Measurements from ENCODE around the gene CSTB.

CSTB gene

DNA sequence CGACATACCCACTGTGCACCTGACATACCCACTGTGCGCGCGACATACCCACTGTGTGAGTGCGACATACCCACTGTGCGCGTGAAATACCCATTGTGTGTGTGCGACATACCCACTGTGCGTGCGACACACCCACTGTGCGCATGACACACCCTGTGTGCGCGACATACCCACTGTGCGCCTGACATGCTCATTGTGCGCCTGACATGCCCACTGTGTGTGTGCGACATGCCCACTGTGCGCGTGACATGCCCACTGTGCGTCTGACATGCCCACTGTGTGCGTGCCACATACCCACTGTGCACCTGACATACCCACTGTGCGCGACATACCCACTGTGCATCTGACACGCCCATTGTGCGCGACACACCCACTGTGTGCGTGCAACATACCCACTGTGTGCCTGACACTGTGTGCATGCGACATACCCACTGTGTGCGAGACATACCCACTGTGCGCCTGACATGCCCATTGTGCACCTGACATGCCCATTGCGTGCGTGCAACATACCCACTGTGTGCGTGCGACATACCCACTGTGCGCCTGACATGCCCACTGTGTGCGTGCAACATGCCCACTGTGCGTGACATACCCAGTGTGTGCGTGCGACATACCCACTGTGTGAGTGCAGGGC, 10.8 kb upstream of the CSTB start:
- no peak overlapping the region for H4K8ac ChIP-seq (ENCODE audit: low read depth, low read length)
- H3K4me1 ChIP-seq (ENCODE audit: control insufficient read depth in 2 of 2, insufficient read depth in 1 of 2, low read depth in 1 of 2, low read length in 2 of 2): peaks cover 4 to 9% of the 10 kb centered on the region in 2 donors
- H3K36me3 ChIP-seq (replicated peaks in 1 of 2; ENCODE audit: control insufficient read depth in 2 of 2, insufficient read depth in 2 of 2, low read length in 2 of 2): peaks cover 6 to 15% of the 10 kb centered on the region in 2 donors
- no peak overlapping the region for H3K4me2 ChIP-seq (ENCODE audit: insufficient read depth, low read length, poor library complexity, severe bottlenecking)
- no peak overlapping the region for H3K4ac ChIP-seq (ENCODE audit: low read length)
- H2BK5ac ChIP-seq (ENCODE audit: low read length): no peak overlapping the region
- H3K9me3 ChIP-seq (replicated peaks in 1 of 2; ENCODE audit: control insufficient read depth in 2 of 2, insufficient read depth in 1 of 2, low read depth in 1 of 2, low read length in 2 of 2): peaks cover 0 to 8% of the 10 kb centered on the region in 2 donors
- H4K91ac ChIP-seq (ENCODE audit: low read depth, low read length, poor library complexity): peak overlapping the region; percentile 73
- peak overlapping the region; percentile 41 for H3K18ac ChIP-seq (ENCODE audit: low read length)
- H3K9ac ChIP-seq (ENCODE audit: low read depth, low read length, poor library complexity): peak overlapping the region; percentile 45
- H2AFZ ChIP-seq (ENCODE audit: low read length): no peak overlapping the region
- H3K27me3 ChIP-seq (ENCODE audit: control insufficient read depth in 3 of 3, insufficient read depth in 3 of 3, low read depth in 1 of 3, low read length in 3 of 3): no peaks in the 10 kb centered on the region
- H3K4me3 ChIP-seq (ENCODE audit: low read length in 2 of 2): peak overlapping the region in 1 of 2 donors; percentile 3
- peak overlapping the region; percentile 19 for H2BK12ac ChIP-seq (ENCODE audit: low read length)
- no CpG with 5 or more reads among the region's 38 CpGs for WGBS, 2 donors (ENCODE audit: extremely low coverage in 2 of 2, insufficient read length in 2 of 2, insufficient replicate concordance in 1 of 2)
- H3K23ac ChIP-seq (ENCODE audit: low read depth, low read length, poor library complexity): peak overlapping the region; percentile 82
- H2BK120ac ChIP-seq (ENCODE audit: low read depth, low read length): no peak overlapping the region
- H3K79me1 ChIP-seq (ENCODE audit: low read depth, low read length): peaks cover 7% of the 10 kb centered on the region
- no peak for DNase-seq (ENCODE audit: low spot score)
- no peak overlapping the region for H2AK5ac ChIP-seq (ENCODE audit: low read depth, low read length)
- no peak overlapping the region for H3K27ac ChIP-seq (replicated peaks; ENCODE audit: low read length)
- H2BK15ac ChIP-seq (ENCODE audit: low read length): no peak overlapping the region
- H3K14ac ChIP-seq (ENCODE audit: low read length): peak overlapping the region; percentile 56

DNA sequence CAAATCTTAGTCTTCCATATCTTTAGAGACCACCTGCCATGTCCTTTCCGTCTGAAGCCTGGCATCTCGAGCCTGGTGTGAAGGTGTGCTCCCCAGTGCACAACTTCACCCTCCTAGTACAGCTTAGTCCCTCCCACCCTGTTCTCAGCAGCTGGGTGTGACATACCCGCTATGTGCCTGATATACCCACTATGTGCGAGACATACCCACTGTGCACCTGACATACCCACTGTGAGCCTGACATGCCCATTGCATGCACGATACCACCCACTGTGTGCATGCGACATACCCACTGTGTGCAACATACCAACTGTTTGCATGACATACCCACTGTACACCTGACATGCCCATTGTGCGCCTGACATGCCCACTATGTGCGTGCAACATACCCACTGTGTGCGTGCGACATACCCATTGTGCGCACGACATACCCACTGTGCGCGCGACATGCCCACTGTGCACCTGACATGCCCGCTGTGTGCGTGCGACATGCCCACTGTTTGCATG, 10.2 kb upstream of the CSTB start:
- Histone ChIP-seq H3K23ac (ENCODE audit: low read depth, low read length, poor library complexity) (peak overlapping the region; percentile 82), H2BK5ac (ENCODE audit: low read length) (no peak overlapping the region), H3K4ac (ENCODE audit: low read length) (no peak overlapping the region), H3K27ac (replicated peaks; ENCODE audit: low read length) (no peak overlapping the region), H2BK120ac (ENCODE audit: low read depth, low read length) (no peak overlapping the region), H3K79me1 (ENCODE audit: low read depth, low read length) (peaks cover 7% of the 10 kb centered on the region), H4K91ac (ENCODE audit: low read depth, low read length, poor library complexity) (no peak overlapping the region), H2BK12ac (ENCODE audit: low read length) (no peak overlapping the region), H3K4me3 (ENCODE audit: low read length in 2 of 2) (peak overlapping the region in 1 of 2 donors; percentile 3), H3K4me2 (ENCODE audit: insufficient read depth, low read length, poor library complexity, severe bottlenecking) (no peak overlapping the region), H2AK5ac (ENCODE audit: low read depth, low read length) (no peak overlapping the region), H3K9ac (ENCODE audit: low read depth, low read length, poor library complexity) (peak overlapping the region; percentile 45), H3K27me3 (ENCODE audit: control insufficient read depth in 3 of 3, insufficient read depth in 3 of 3, low read depth in 1 of 3, low read length in 3 of 3) (no peaks in the 10 kb centered on the region), H2BK15ac (ENCODE audit: low read length) (no peak overlapping the region), H4K8ac (ENCODE audit: low read depth, low read length) (no peak overlapping the region), H3K4me1 (ENCODE audit: control insufficient read depth in 2 of 2, insufficient read depth in 1 of 2, low read depth in 1 of 2, low read length in 2 of 2) (peaks cover 4 to 9% of the 10 kb centered on the region in 2 donors), H3K18ac (ENCODE audit: low read length) (no peak overlapping the region), H3K14ac (ENCODE audit: low read length) (no peak overlapping the region), H3K9me3 (replicated peaks in 1 of 2; ENCODE audit: control insufficient read depth in 2 of 2, insufficient read depth in 1 of 2, low read depth in 1 of 2, low read length in 2 of 2) (peaks cover 0 to 8% of the 10 kb centered on the region in 2 donors), H2AFZ (ENCODE audit: low read length) (no peak overlapping the region), H3K36me3 (replicated peaks in 1 of 2; ENCODE audit: control insufficient read depth in 2 of 2, insufficient read depth in 2 of 2, low read length in 2 of 2) (peaks cover 2 to 10% of the 10 kb centered on the region in 2 donors)
- DNase-seq (ENCODE audit: low spot score): no peak
- no CpG with 5 or more reads among the region's 18 CpGs for WGBS, 2 donors (ENCODE audit: extremely low coverage in 2 of 2, insufficient read length in 2 of 2, insufficient replicate concordance in 1 of 2)

DNA sequence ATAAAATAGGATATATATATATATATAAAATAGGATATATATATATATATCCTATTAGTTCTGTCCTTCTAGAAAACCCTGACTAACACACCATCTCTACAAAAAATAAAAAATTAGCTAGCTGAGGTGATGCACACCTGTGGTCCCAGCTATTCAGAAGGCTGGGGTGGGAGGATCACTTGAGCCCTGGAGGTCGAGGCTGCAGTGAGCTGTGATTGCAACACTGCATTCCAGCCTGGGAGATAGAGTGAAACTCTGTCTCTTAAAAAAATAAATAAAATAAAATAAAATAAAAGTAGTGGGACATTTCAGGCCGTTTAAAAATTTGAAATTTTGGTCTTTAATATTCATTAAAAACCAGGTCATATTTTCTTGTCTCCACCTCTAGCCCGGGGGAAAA, 9.0 kb upstream of the CSTB start:
- H3K79me1 ChIP-seq (ENCODE audit: low read depth, low read length): peaks cover 6% of the 10 kb centered on the region
- no peak overlapping the region for H3K14ac ChIP-seq (ENCODE audit: low read length)
- no peaks in the 10 kb centered on the region for H3K36me3 ChIP-seq (replicated peaks in 1 of 2; ENCODE audit: control insufficient read depth in 2 of 2, insufficient read depth in 2 of 2, low read length in 2 of 2)
- no CpG with 5 or more reads among the region's 3 CpGs for WGBS, 2 donors (ENCODE audit: extremely low coverage in 2 of 2, insufficient read length in 2 of 2, insufficient replicate concordance in 1 of 2)
- H3K4me2 ChIP-seq (ENCODE audit: insufficient read depth, low read length, poor library complexity, severe bottlenecking): no peak overlapping the region
- H4K8ac ChIP-seq (ENCODE audit: low read depth, low read length): no peak overlapping the region
- H3K27me3 ChIP-seq (ENCODE audit: control insufficient read depth in 3 of 3, insufficient read depth in 3 of 3, low read depth in 1 of 3, low read length in 3 of 3): no peaks in the 10 kb centered on the region
- no peak overlapping the region for H3K9ac ChIP-seq (ENCODE audit: low read depth, low read length, poor library complexity)
- no peak overlapping the region for H2AFZ ChIP-seq (ENCODE audit: low read length)
- H2BK5ac ChIP-seq (ENCODE audit: low read length): no peak overlapping the region
- no peak for DNase-seq (ENCODE audit: low spot score)
- H2BK15ac ChIP-seq (ENCODE audit: low read length): no peak overlapping the region
- no peak overlapping the region for H2BK12ac ChIP-seq (ENCODE audit: low read length)
- no peak overlapping the region for H4K91ac ChIP-seq (ENCODE audit: low read depth, low read length, poor library complexity)
- no peak overlapping the region for H3K18ac ChIP-seq (ENCODE audit: low read length)
- H2BK120ac ChIP-seq (ENCODE audit: low read depth, low read length): no peak overlapping the region
- no peak overlapping the region for H2AK5ac ChIP-seq (ENCODE audit: low read depth, low read length)
- H3K9me3 ChIP-seq (replicated peaks in 1 of 2; ENCODE audit: control insufficient read depth in 2 of 2, insufficient read depth in 1 of 2, low read depth in 1 of 2, low read length in 2 of 2): peaks cover 0 to 8% of the 10 kb centered on the region in 2 donors
- H3K23ac ChIP-seq (ENCODE audit: low read depth, low read length, poor library complexity): no peak overlapping the region
- H3K27ac ChIP-seq (replicated peaks; ENCODE audit: low read length): no peak overlapping the region
- no peak overlapping the region for H3K4ac ChIP-seq (ENCODE audit: low read length)
- no peak overlapping the region for H3K4me3 ChIP-seq (ENCODE audit: low read length in 2 of 2)
- peaks cover 1 to 2% of the 10 kb centered on the region in 2 donors for H3K4me1 ChIP-seq (ENCODE audit: control insufficient read depth in 2 of 2, insufficient read depth in 1 of 2, low read depth in 1 of 2, low read length in 2 of 2)

DNA sequence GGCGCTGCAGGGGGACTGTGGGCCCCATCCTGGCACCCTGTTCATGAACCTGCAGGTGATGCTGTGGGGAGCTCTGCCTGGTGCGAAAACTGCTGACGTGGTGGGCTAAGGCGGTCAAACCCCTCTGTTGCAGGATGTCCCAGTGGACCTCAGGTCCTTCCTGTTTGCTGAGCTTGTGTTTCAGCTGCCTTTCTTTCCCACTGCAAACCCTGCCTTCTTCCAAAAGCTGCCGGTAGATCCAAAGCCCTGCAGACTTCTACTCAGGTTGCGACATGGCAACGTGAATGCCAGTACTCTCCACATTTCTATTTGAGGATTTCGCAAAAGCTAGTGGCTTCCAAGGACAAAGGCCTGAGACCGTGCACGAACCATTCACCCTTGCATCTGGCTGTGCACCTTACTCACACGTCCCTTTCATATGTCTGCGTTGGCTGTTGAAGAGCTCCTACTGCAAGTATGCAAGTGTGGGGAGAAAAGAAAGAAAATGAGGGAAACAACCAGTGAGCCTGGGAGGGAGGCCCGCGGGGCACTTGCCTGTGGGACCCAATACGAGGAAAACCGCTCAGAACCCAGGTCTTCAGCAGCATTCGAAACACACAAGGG, 7.1 kb upstream of the CSTB start:
- Histone ChIP-seq H2AK5ac (ENCODE audit: low read depth, low read length) (no peak overlapping the region), H4K91ac (ENCODE audit: low read depth, low read length, poor library complexity) (no peak overlapping the region), H3K27ac (replicated peaks; ENCODE audit: low read length) (no peak overlapping the region), H3K4ac (ENCODE audit: low read length) (no peak overlapping the region), H2BK12ac (ENCODE audit: low read length) (no peak overlapping the region), H3K9me3 (replicated peaks in 1 of 2; ENCODE audit: control insufficient read depth in 2 of 2, insufficient read depth in 1 of 2, low read depth in 1 of 2, low read length in 2 of 2) (peaks cover 0 to 8% of the 10 kb centered on the region in 2 donors), H3K79me1 (ENCODE audit: low read depth, low read length) (no peaks in the 10 kb centered on the region), H3K18ac (ENCODE audit: low read length) (no peak overlapping the region), H3K4me2 (ENCODE audit: insufficient read depth, low read length, poor library complexity, severe bottlenecking) (no peak overlapping the region), H3K14ac (ENCODE audit: low read length) (no peak overlapping the region), H3K27me3 (ENCODE audit: control insufficient read depth in 3 of 3, insufficient read depth in 3 of 3, low read depth in 1 of 3, low read length in 3 of 3) (no peaks in the 10 kb centered on the region), H2AFZ (ENCODE audit: low read length) (peak overlapping the region; percentile 29), H3K4me3 (ENCODE audit: low read length in 2 of 2) (no peak overlapping the region), H3K4me1 (ENCODE audit: control insufficient read depth in 2 of 2, insufficient read depth in 1 of 2, low read depth in 1 of 2, low read length in 2 of 2) (peaks cover 3 to 6% of the 10 kb centered on the region in 2 donors), H3K23ac (ENCODE audit: low read depth, low read length, poor library complexity) (no peak overlapping the region), H3K9ac (ENCODE audit: low read depth, low read length, poor library complexity) (no peak overlapping the region), H4K8ac (ENCODE audit: low read depth, low read length) (no peak overlapping the region), H2BK5ac (ENCODE audit: low read length) (no peak overlapping the region), H3K36me3 (replicated peaks in 1 of 2; ENCODE audit: control insufficient read depth in 2 of 2, insufficient read depth in 2 of 2, low read length in 2 of 2) (no peaks in the 10 kb centered on the region), H2BK15ac (ENCODE audit: low read length) (no peak overlapping the region), H2BK120ac (ENCODE audit: low read depth, low read length) (no peak overlapping the region)
- no CpG with 5 or more reads among the region's 17 CpGs for WGBS, 2 donors (ENCODE audit: extremely low coverage in 2 of 2, insufficient read length in 2 of 2, insufficient replicate concordance in 1 of 2)
- DNase-seq (ENCODE audit: low spot score): no peak
